Astrocyte of the spinal cord (primary cell): ENCODE measurements around the gene PTGR1.

ENCODE experiments used
- DNase-seq: peaks from one replicate; pipeline ENCODE4 v3.0.0; 2011; ENCODE audit warnings: low read depth, low spot score
- H3K4me3 ChIP-seq: 2 replicates; pipeline ENCODE4 v1.5.1; 2011; ENCODE audit warnings: low read depth, mild to moderate bottlenecking, low read length, moderate library complexity
- CTCF ChIP-seq: IDR thresholded peaks from 2 replicates; pipeline ENCODE4 v1.5.1; 2012; ENCODE audit warnings: low read depth, mild to moderate bottlenecking, low read length, inconsistent platforms
- in situ Hi-C: cut with HindIII; loops from 2 replicates; pipeline ENCODE4 v1.10.0; 2017; ENCODE audit warnings: low sequenced_read_pairs

The PTGR1 gene

GRCh38 chr9:111601237-111602018 lies 2.0 kb upstream of the PTGR1 start:
- no peak for DNase-seq
- in situ Hi-C loops = no loop called here
- no peak overlapping the region for H3K4me3 ChIP-seq
- no peak for TF ChIP-seq CTCF

- peak overlapping the region; percentile 76 for H3K4me3 ChIP-seq
- DNase-seq = no peak
These were observed 502 bp upstream of the PTGR1 start for GRCh38 chr9:111599955-111600343.

GRCh38 chr9:111598733-111599091 lies 735 bp downstream of the PTGR1 start:
- TF ChIP-seq CTCF = no peak
- peak; percentile 33 for DNase-seq
- in situ Hi-C loops = no loop called here
- peak overlapping the region; percentile 76 for H3K4me3 ChIP-seq

More at GRCh38 chr9:111599955-111600343, 502 bp upstream of the PTGR1 start:
- TF ChIP-seq CTCF = no peak
- in situ Hi-C loops = no loop called here

- DNase-seq = peak; percentile 77
- in situ Hi-C loops = no loop called here
- TF ChIP-seq CTCF = peak; percentile 78
These were observed 1.4 kb downstream of the PTGR1 start for GRCh38 chr9:111597852-111598732.

GRCh38 chr9:111588846-111589245 lies 10.6 kb downstream of the PTGR1 start:
- in situ Hi-C loops = no loop called here
- H3K4me3 ChIP-seq = no peak overlapping the region
- TF ChIP-seq CTCF = no peak
- no peak for DNase-seq

More at GRCh38 chr9:111597852-111598732, 1.4 kb downstream of the PTGR1 start:
- H3K4me3 ChIP-seq = peak overlapping the region; percentile 76

GRCh38 chr9:111586378-111586777 lies 13.1 kb downstream of the PTGR1 start:
- no peak for TF ChIP-seq CTCF
- H3K4me3 ChIP-seq = no peak overlapping the region
- DNase-seq = no peak
- in situ Hi-C loops = no loop called here
